Frontal cortex (tissue), 4 donors: ENCODE results near the gene TNF. TPM values are rescaled to one million over a fixed set of nuclear protein-coding genes. Genes with fewer than 3 reads are reported as not detected.

ENCODE experiments used
- DNase-seq, 2 donors: peaks; one replicate each; pipeline ENCODE4 v3.0.0; 2012; ENCODE audit warnings: low spot score in 2 of 2
- FAIRE-seq: peaks from 2 replicates; lab custom pipeline; 2012; peaks lifted over from hg19 to GRCh38; lab: Jason Lieb, UNC
- small RNA-seq: library from RNA; depleted of rRNA; stranded (forward); fragments of <200 nt; gene quantifications from one replicate; pipeline ENCODE3, GENCODE V24; 2014
- total RNA-seq: library from RNA; depleted of rRNA; stranded (reverse); fragments of >200 nt; gene quantifications from one replicate; pipeline ENCODE4 v1.2.3, GENCODE V29; 2014
- donor health status: control.
- donor health status: control.
- donor health status: control.

TNF gene
- total RNA-seq, 1 donor from 2014 or later = not detected

DNA sequence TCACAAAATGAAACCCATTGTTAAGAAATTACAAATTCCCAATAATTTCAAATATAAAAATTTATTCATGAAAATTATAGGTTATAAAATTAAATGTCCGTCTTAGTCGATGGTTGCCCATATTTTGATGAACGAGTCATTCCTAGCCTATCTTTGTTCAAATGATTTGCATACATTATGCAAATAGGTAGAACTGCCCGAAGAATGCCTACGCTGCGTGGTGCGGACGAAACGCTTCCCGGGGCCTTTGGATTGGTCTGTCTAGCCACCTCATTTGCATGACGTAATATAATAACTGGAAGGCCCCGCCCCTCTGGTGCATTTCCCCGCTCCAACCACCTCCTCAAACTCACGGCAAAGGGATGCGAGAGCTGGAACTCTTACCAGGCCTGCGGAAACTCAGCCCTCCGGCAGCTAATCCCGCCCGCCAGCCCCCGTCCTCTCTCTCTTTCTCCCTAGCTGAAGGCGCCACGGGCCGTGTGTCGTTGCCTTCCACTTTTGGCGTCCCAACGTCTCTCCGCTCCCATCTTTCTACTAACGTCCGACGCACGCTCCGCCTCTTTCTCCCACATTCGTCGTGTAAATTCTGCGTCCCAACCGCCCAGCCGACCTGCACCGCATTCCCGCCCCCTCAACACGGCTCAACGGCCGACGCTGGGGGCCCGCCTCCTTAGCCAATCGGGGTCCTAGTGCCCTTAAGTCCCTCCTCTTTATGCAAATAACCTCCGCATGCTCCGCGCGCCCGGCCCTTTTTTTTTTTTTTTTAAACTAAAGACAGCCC lies 44.6 kb downstream of the TNF start:
- FAIRE-seq = peak; percentile 48
- DNase-seq = peak; percentile 79 to 91

DNA sequence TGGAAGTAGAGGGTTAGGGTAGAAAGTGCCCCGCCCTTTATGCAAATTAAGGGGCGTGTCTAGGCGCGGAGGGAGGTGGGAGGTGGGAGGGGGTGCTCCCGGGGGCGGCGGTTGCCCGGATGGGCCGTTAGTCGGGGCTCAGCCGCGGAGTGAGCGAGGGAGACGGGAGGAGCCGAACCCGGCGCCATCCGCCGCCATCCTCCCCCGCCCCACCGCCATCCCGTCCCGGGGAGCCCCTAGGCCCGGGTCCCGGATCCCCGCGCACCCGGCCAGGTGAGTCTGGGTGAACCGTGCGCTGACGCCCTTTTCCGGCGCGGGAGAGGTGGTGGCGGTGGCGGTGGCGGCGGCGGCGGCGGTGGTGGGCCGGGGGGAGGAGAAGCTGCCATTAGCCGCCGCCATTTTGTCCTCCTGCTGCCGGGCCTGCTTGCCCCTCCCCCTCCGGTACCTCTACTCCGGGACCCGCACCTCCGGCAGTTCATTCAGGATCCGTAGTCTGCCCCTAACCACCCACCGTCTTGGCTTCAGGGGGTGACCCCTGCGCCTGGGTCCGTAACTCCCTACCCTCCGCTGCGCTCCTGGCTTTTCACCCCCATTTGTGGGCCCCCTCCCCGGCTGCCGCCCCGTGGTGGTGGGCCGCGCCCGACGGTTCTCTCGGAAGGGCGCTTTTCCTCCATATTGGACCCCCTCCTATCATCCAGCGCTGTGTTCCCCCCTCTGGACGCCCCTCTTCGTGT lies 45.4 kb downstream of the TNF start, which contains the start of gene PRRC2A:
PRRC2A (plus strand) TSS at position 130 of the 734 bp plus-strand sequence. CDS start 2,075 bp downstream, outside the sequence.
- FAIRE-seq (no peak), DNase-seq (peak; percentile 96 to 98)

DNA sequence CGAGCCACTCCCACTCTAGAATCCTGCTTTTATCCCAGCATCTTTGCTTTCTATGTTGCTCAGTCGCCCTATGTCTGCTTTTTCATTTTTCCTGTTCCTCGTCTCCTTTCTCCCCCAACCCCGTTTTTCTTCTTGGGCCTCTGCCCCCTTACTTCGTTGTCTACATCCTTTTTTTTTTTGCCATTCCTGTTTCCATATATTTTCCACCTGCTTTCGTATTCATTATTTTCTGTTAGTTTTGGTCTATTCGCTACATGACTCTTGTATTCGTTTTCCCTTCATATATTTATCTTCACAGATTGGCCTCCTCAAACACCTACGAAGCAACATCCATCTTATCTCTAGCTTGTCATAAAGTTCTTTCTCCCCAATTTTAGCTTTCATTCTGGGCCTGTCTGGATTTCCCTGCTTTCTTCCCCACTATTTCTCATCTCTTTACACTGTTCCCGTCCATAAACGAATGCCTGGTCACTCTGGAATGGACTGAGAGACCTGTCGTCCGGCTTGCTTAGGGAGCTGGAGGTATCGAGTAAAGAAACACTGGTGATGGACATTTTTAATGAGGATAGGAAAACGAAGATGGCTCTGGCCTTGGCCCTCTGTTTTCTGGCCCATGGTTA lies 46.1 kb downstream of the TNF start:
- no peak for FAIRE-seq
- DNase-seq = no peak

DNA sequence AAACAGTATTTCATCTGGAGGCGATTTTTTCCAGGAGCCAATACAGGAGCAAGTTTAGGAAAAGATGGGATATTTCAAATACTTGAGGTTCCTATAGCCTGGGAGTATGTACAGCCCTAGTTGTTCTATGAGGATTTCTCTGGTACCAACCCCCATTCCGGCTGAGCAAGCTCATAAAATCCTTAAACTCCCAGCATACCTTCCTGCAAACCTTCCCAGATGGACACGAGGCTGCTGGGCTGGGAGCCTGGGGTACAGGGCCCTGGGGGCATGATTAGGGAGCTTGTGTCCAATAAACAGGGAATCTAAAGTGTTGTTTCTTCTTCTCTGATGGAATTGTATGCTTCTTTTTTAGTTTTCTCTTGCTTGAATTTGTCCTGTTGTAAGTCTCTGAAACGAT lies 46.6 kb downstream of the TNF start:
- DNase-seq (no peak), FAIRE-seq (no peak)

DNA sequence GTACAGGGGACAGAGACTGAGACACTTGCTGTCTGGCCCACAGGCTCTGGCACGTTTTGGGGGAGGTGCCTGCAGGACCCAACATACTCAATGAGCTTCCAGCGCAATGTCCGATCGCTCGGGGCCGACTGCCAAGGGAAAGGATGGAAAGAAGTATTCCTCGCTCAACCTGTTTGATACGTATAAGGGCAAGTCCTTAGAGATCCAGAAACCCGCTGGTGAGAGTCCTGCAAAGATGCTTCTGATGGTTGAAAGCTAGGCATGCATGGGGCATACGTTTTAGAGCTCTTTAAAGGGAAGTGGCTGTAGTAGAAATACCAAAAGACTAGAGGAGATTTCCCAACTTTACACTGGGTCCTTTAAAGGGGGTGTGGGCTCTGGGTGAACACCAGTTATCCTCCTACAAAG lies 47.3 kb downstream of the TNF start:
- DNase-seq (no peak), FAIRE-seq (no peak)

DNA sequence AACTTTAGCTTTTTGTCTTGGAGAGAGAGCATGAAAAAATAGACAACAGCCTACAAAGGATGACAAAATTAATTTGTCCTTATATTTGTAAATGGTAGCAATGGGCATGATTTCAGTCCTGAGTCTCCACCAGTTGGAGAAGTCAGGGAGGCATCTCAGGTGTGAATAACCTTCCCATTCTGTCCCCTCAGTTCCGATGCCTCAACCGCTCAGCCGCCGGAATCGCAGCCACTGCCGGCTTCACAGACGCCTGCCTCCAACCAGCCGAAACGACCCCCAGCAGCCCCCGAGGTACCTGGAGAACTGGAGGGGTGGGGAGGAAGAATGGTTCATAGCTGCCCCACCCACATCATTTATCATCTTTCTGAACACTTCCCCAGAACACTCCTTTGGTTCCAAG lies 48.7 kb downstream of the TNF start:
- DNase-seq = no peak
- no peak for FAIRE-seq

DNA sequence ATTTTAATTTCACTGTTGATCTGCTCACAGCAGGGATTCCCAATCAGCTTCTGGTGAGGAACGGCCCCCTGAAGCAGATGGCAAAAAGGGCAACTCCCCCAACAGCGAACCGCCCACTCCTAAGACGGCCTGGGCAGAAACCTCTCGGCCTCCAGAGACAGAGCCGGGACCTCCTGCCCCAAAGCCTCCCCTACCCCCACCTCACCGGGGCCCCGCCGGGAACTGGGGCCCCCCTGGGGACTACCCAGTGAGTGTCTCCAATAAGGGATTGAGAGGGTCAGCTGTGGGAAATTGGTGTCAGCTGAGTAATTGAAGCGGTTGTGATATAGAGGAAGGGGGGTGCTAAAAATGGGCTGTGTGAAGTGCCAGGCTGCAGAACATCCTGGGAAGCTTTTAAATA lies 51.6 kb downstream of the TNF start:
- FAIRE-seq (no peak), DNase-seq (no peak)

DNA sequence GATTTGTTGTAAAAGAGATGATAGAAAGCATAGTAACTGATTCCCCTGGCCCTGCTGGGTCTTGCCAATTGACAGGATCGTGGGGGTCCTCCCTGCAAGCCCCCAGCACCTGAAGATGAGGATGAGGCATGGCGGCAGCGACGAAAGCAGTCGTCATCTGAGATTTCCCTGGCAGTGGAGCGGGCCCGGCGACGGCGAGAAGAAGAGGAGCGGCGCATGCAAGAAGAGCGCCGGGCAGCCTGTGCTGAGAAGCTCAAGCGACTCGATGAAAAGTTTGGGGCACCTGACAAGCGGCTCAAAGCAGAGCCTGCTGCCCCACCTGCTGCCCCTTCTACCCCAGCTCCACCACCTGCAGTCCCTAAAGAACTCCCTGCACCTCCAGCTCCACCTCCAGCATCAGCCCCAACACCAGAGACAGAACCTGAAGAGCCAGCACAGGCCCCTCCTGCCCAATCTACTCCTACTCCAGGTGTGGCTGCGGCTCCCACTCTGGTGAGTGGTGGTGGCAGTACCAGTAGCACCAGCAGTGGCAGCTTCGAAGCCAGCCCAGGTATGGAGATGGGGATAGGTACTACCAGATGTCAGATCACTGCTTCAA lies 52.4 kb downstream of the TNF start:
- FAIRE-seq (no peak), DNase-seq (no peak)

Small RNAs within 50 kb of the gene (small RNA-seq; reads per million reads assigned to genes)
- 1.1 reads per million, percentile 69 among the genes with 10 or more reads in this experiment for gene SNORA38
- 330 reads per million, percentile 99 among the genes with 10 or more reads in this experiment for gene SNORD117
- gene SNORD84 = not detected
- gene UQCRHP1 = not detected

Other genes with a start within 250 kb of the TNF start
- 41.6 TPM for gene HLA-B, start 218.4 kb upstream of the TNF start, total RNA-seq
- 0.82 TPM for gene MICA, start 172.0 kb upstream of the TNF start, total RNA-seq
- gene MICB, start 77.4 kb upstream of the TNF start, total RNA-seq = 0.41 TPM
- not detected for gene MCCD1, start 46.6 kb upstream of the TNF start, total RNA-seq
- gene DDX39B, start 33.6 kb upstream of the TNF start, total RNA-seq = 318 TPM
- gene ATP6V1G2, start 29.0 kb upstream of the TNF start, total RNA-seq = 54.6 TPM
- 20.4 TPM for gene NFKBIL1, start 28.0 kb upstream of the TNF start, total RNA-seq
- not detected for gene LTA, start 3.3 kb upstream of the TNF start, total RNA-seq
- gene LTB, start 6.9 kb downstream of the TNF start, total RNA-seq = not detected
- 1.2 TPM for gene LST1, start 10.7 kb downstream of the TNF start, total RNA-seq
- not detected for gene NCR3, start 17.4 kb downstream of the TNF start, total RNA-seq
- 6.9 TPM for gene AIF1, start 39.7 kb downstream of the TNF start, total RNA-seq
- 30.6 TPM for gene PRRC2A, start 45.1 kb downstream of the TNF start, total RNA-seq
- 150 TPM for gene BAG6, start 77.1 kb downstream of the TNF start, total RNA-seq
- gene APOM, start 80.3 kb downstream of the TNF start, total RNA-seq = 0.41 TPM
- gene C6orf47, start 85.2 kb downstream of the TNF start, total RNA-seq = 16.7 TPM
- gene GPANK1, start 89.4 kb downstream of the TNF start, total RNA-seq = 11.4 TPM
- 66.0 TPM for gene CSNK2B, start 90.5 kb downstream of the TNF start, total RNA-seq
- gene LY6G5B, start 94.4 kb downstream of the TNF start, total RNA-seq = 1.6 TPM
- 5.3 TPM for gene LY6G5C, start 105.5 kb downstream of the TNF start, total RNA-seq
- gene ABHD16A, start 127.8 kb downstream of the TNF start, total RNA-seq = 41.6 TPM
- not detected for gene LY6G6F, start 131.3 kb downstream of the TNF start, total RNA-seq
- not detected for gene LY6G6D, start 139.8 kb downstream of the TNF start, total RNA-seq
- gene LY6G6C, start 146.2 kb downstream of the TNF start, total RNA-seq = not detected
- gene MPIG6B, start 147.8 kb downstream of the TNF start, total RNA-seq = not detected
- gene DDAH2, start 153.7 kb downstream of the TNF start, total RNA-seq = 90.9 TPM
- 26.1 TPM for gene CLIC1, start 161.0 kb downstream of the TNF start, total RNA-seq
- gene MSH5, start 164.4 kb downstream of the TNF start, total RNA-seq = 2.9 TPM
- gene SAPCD1, start 187.1 kb downstream of the TNF start, total RNA-seq = 0.82 TPM
- gene VWA7, start 201.8 kb downstream of the TNF start, total RNA-seq = under 0.01 TPM
- gene VARS1, start 220.2 kb downstream of the TNF start, total RNA-seq = 34.6 TPM
- 23.6 TPM for gene LSM2, start 231.4 kb downstream of the TNF start, total RNA-seq
- gene HSPA1L, start 239.7 kb downstream of the TNF start, total RNA-seq = 5.7 TPM
- gene HSPA1A, start 240.0 kb downstream of the TNF start, total RNA-seq = 111 TPM